SK-N-SH (cell line): Measurements from ENCODE around the gene RIPOR2. TPM values are rescaled to one million over a fixed set of nuclear protein-coding genes. Genes with fewer than 3 reads are reported as not detected.

Experiments used
- CTCF ChIA-PET: fragments of 300-600, 350-600 bp; formaldehyde crosslinking; extraction: SDS; loops from one replicate; lab custom pipeline; 2021; lab: Yijun Ruan, JAX
- POLR2A ChIA-PET: fragments of 350-600 bp; sonication (Branson Sonifier 250); formaldehyde crosslinking; extraction: SDS; loops from one replicate; lab custom pipeline; 2020; ENCODE audit warnings: antibody characterized with exemption, inconsistent platforms; lab: Yijun Ruan, JAX
- DNase-seq: peaks from one replicate; pipeline ENCODE4 v3.0.0; 2012
- H2AFZ ChIP-seq: fragments of 200-600 bp; sonication (generic); 2 replicates; pipeline ENCODE4 v1.8.1; 2016; ENCODE audit warnings: antibody characterized with exemption, mild to moderate bottlenecking, low read depth
- H3F3A ChIP-seq: fragments of 200-600 bp; sonication (generic); replicated peaks from 2 replicates; pipeline ENCODE3; 2016; ENCODE audit warnings: antibody characterized with exemption, mild to moderate bottlenecking; ENCODE audit not compliant: insufficient read depth
- H3K27ac ChIP-seq, 2 experiments: fragments of 200-500 bp in 1 of 2; fragments of 200-600 bp in 1 of 2; sonication (Bioruptor generic) in 1 of 2; sonication (generic), shearing (Covaris generic) in 1 of 2; 2 replicates each; pipeline versions ENCODE4 v1.5.1 to v1.6.1; 2014 to 2016; ENCODE audit warnings: low read depth in 2 of 2, inconsistent platforms in 1 of 2, low read length in 1 of 2, mild to moderate bottlenecking in 1 of 2, mixed read lengths in 1 of 2
- H3K27me3 ChIP-seq: fragments of 200-600 bp; sonication (generic), shearing (Covaris generic); 2 replicates; pipeline ENCODE4 v1.6.1; 2016; ENCODE audit warnings: mixed run types; ENCODE audit not compliant: insufficient read depth
- H3K36me3 ChIP-seq, 2 experiments: fragments of 200-500 bp in 1 of 2; fragments of 200-600 bp in 1 of 2; sonication (Bioruptor generic) in 1 of 2; sonication (generic) in 1 of 2; replicated peaks in 1 of 2; 2 replicates each; pipeline versions ENCODE3 to v1.5.1; 2014 to 2016; ENCODE audit warnings: low read length in 1 of 2, mild to moderate bottlenecking in 1 of 2; ENCODE audit not compliant: insufficient read depth in 2 of 2, control insufficient read depth in 1 of 2
- H3K4me1 ChIP-seq, 2 experiments: fragments of 200-500 bp in 1 of 2; fragments of 200-600 bp in 1 of 2; sonication (Bioruptor generic) in 1 of 2; sonication (generic), shearing (Covaris generic) in 1 of 2; 2 replicates each; pipeline versions ENCODE4 v1.5.1 to v1.6.1; 2014 to 2016; ENCODE audit warnings: low read depth in 1 of 2, low read length in 1 of 2, mixed run types in 1 of 2; ENCODE audit not compliant: insufficient read depth in 2 of 2, control insufficient read depth in 1 of 2
- H3K4me2 ChIP-seq: fragments of 200-600 bp; sonication (generic), shearing (Covaris generic); 2 replicates; pipeline ENCODE4 v1.6.1; 2017; ENCODE audit warnings: mixed run types
- H3K4me3 ChIP-seq, 2 experiments: fragments of 200-500 bp in 1 of 2; fragments of 200-600 bp in 1 of 2; sonication (Bioruptor generic) in 1 of 2; sonication (generic), shearing (Covaris generic) in 1 of 2; 2 replicates each; pipeline versions ENCODE4 v1.5.1 to v1.8.1; 2014 to 2016; ENCODE audit warnings: low read depth in 2 of 2, inconsistent platforms in 1 of 2, low read length in 1 of 2, mild to moderate bottlenecking in 1 of 2, mixed read lengths in 1 of 2, moderate library complexity in 1 of 2
- H3K79me2 ChIP-seq: fragments of 200-600 bp; sonication (generic); 2 replicates; pipeline ENCODE4 v1.8.1; 2017; ENCODE audit warnings: mild to moderate bottlenecking; ENCODE audit not compliant: insufficient read depth
- H3K9ac ChIP-seq: fragments of 200-600 bp; sonication (generic); 2 replicates; pipeline ENCODE4 v1.6.1; 2017; ENCODE audit warnings: mixed run types
- H3K9me2 ChIP-seq: fragments of 200-600 bp; sonication (generic); 2 replicates; pipeline ENCODE4 v1.6.1; 2017; ENCODE audit warnings: mixed run types
- H3K9me3 ChIP-seq: fragments of 200-600 bp; sonication (generic); 2 replicates; pipeline ENCODE4 v1.6.1; 2017; ENCODE audit warnings: mixed run types, mild to moderate bottlenecking, moderate library complexity
- H4K20me1 ChIP-seq: fragments of 200-600 bp; sonication (generic); 2 replicates; pipeline ENCODE4 v1.6.1; 2017; ENCODE audit warnings: mild to moderate bottlenecking, mixed run types; ENCODE audit not compliant: insufficient read depth
- EP300 ChIP-seq, 2 experiments: IDR thresholded peaks; 2 replicates each; pipeline versions ENCODE4 v1.4.0 to v1.6.1; 2012; ENCODE audit warnings: borderline replicate concordance in 1 of 2, low read depth in 1 of 2, low read length in 1 of 2
- FOSL2 ChIP-seq: IDR thresholded peaks from 2 replicates; pipeline ENCODE4 v1.4.0; 2012; ENCODE audit warnings: low read depth, mild to moderate bottlenecking, moderate library complexity, borderline replicate concordance
- FOXJ3 ChIP-seq: sonication (generic); formaldehyde crosslinking; IDR thresholded peaks from 2 replicates; pipeline ENCODE4 v1.5.1; 2020; ENCODE audit warnings: mild to moderate bottlenecking, missing genetic modification reagents
- FOXM1 ChIP-seq: IDR thresholded peaks from 2 replicates; pipeline ENCODE4 v1.4.0; 2012; ENCODE audit warnings: low read depth, mild to moderate bottlenecking
- GABPA ChIP-seq: IDR thresholded peaks from 2 replicates; pipeline ENCODE4 v1.4.0; 2012; ENCODE audit warnings: low read depth, mild to moderate bottlenecking
- GATA2 ChIP-seq: sonication (generic); formaldehyde crosslinking; IDR thresholded peaks from 2 replicates; pipeline ENCODE4 v1.5.0; 2020; ENCODE audit warnings: mild to moderate bottlenecking, missing genetic modification reagents
- MXI1 ChIP-seq: IDR thresholded peaks from 2 replicates; pipeline ENCODE4 v1.6.1; 2012; ENCODE audit warnings: mild to moderate bottlenecking, low read depth, low read length, improper control_type of control experiment
- NRF1 ChIP-seq: IDR thresholded peaks from 2 replicates; pipeline ENCODE4 v1.6.1; 2012; ENCODE audit warnings: low read depth, mild to moderate bottlenecking, low read length
- POLR2AphosphoS5 ChIP-seq: IDR thresholded peaks from 2 replicates; pipeline ENCODE4 v1.6.1; 2012; ENCODE audit warnings: low read depth, low read length
- SIN3A ChIP-seq: IDR thresholded peaks from 2 replicates; pipeline ENCODE4 v1.6.1; 2012; ENCODE audit warnings: low read depth, mild to moderate bottlenecking, low read length, moderate library complexity, borderline replicate concordance
- SMC3 ChIP-seq: IDR thresholded peaks from 2 replicates; pipeline ENCODE4 v1.6.1; 2012; ENCODE audit warnings: low read depth, low read length, improper control_type of control experiment
- WGBS: methylation state at CpG from one replicate; pipeline ENCODE4 v1.1.6; 2017; ENCODE audit warnings: low lambda C conversion rate; 5-methylcytosine and 5-hydroxymethylcytosine counted together
- polyA plus RNA-seq, 3 experiments: library from polyadenylated mRNA; depleted of rRNA; stranded (reverse); fragments of >200 nt; gene quantifications; 2 replicates each; pipeline ENCODE4 v1.2.3, GENCODE V29; 2012
- TF ChIP-seq, protein P1 (sequence below): fragments of 200-600 bp; sonication (generic); IDR thresholded peaks from 2 replicates; pipeline ENCODE4 v1.6.1; 2017; ENCODE audit warnings: antibody characterized with exemption, mild to moderate bottlenecking, moderate library complexity
- TF ChIP-seq, protein P2 (sequence below): IDR thresholded peaks from 2 replicates; pipeline ENCODE4 v1.4.0; 2012; ENCODE audit warnings: low read depth
- TF ChIP-seq, protein P3 (sequence below): IDR thresholded peaks from 2 replicates; pipeline ENCODE4 v1.4.0; 2012; ENCODE audit warnings: low read depth, borderline replicate concordance
- TF ChIP-seq, protein P4 (sequence below): IDR thresholded peaks from 2 replicates; pipeline ENCODE4; 2012
- TF ChIP-seq, protein P5 (sequence below): fragments of 150-350 bp; IDR thresholded peaks from 2 replicates; pipeline ENCODE4 v1.6.1; 2016; ENCODE audit warnings: mild to moderate bottlenecking, low read depth, low read length
- TF ChIP-seq, protein P6 (sequence below): fragments of 150-350 bp; IDR thresholded peaks from 2 replicates; pipeline ENCODE4 v1.6.1; 2017; ENCODE audit warnings: antibody characterized with exemption, low read length, low read depth, borderline replicate concordance

Gene RIPOR2
- polyA plus RNA-seq, 1 of the 3 experiments (the other 2 are of a cell fraction), result 0.05 TPM

DNA sequence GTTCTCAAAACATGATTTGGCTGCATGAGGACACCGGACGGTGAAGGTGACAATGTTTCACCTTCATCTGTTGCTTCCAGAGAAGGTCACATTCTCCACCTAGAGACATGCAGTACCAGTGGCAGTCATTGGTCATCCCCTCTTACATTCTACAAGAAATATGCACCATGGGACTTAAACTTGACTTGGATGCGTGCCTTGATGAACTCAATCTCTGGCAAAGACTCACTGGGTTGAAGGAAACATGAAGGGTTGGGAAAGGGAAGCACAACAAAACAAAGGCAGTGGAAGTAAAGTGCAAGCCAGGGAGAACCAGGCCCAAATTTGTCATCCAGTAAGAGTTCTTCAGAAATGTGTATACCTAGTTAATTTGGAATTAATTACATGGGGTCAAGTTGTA is 97.7 kb downstream of the RIPOR2 start:
- Histone ChIP-seq H2AFZ (no peak overlapping the region), H3K9me3 (no peaks in the 10 kb centered on the region)
- POLR2A ChIA-PET, result no interaction called here
- TF ChIP-seq GATA2 (CRISPR knock-in tag), result no peak
- TF ChIP-seq, all 33 proteins: peak for 0
- Histone ChIP-seq H3K36me3 (no peaks in the 10 kb centered on the region), H3K27me3 (no peaks in the 10 kb centered on the region), H3K9me2 (no peaks in the 10 kb centered on the region), H3K4me3 (no peak overlapping the region), H4K20me1 (no peaks in the 10 kb centered on the region), H3K9ac (no peak overlapping the region), H3K27ac (no peak overlapping the region), H3F3A (no peaks in the 10 kb centered on the region), H3K4me1 (no peaks in the 10 kb centered on the region; a peak in 1 of 4 replicates), H3K79me2 (no peaks in the 10 kb centered on the region), H3K4me2 (no peak overlapping the region)
- CTCF ChIA-PET, result no interaction called here
- 94% methylated on average over 3 of the region's 3 CpGs for WGBS
- DNase-seq, result no peak

DNA sequence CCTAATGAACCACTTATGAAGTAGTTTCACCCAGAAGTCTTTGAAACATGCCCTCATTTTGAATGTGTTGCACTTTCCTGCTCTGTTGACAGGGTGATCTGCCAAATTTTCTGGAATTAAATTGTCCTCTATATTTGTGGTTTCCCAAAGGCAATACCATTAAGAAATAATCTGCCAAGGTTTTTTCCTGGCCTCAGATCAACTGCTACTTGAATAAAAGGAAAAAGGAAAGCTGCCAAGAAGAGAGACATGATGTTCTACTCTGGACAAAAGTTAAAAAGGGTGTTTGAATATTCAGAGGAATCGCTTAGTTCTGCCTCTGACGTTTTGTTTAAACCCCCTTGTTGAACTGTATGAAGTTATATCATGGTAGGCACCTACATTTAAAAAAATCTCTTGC is 99.7 kb downstream of the RIPOR2 start:
- Histone ChIP-seq H3K9ac (no peak overlapping the region), H3K9me2 (no peaks in the 10 kb centered on the region), H2AFZ (no peak overlapping the region), H3K4me3 (no peak overlapping the region), H3K27me3 (no peaks in the 10 kb centered on the region), H3K4me2 (no peak overlapping the region), H3K36me3 (no peaks in the 10 kb centered on the region), H3K27ac (no peak overlapping the region), H4K20me1 (no peaks in the 10 kb centered on the region), H3K9me3 (no peaks in the 10 kb centered on the region), H3K4me1 (peaks cover 0 to 12% of the 10 kb centered on the region in 2 experiments; a peak in 2 of 4 replicates), H3F3A (no peaks in the 10 kb centered on the region), H3K79me2 (no peaks in the 10 kb centered on the region)
- CTCF ChIA-PET, result no interaction called here
- TF ChIP-seq, protein P1, sequence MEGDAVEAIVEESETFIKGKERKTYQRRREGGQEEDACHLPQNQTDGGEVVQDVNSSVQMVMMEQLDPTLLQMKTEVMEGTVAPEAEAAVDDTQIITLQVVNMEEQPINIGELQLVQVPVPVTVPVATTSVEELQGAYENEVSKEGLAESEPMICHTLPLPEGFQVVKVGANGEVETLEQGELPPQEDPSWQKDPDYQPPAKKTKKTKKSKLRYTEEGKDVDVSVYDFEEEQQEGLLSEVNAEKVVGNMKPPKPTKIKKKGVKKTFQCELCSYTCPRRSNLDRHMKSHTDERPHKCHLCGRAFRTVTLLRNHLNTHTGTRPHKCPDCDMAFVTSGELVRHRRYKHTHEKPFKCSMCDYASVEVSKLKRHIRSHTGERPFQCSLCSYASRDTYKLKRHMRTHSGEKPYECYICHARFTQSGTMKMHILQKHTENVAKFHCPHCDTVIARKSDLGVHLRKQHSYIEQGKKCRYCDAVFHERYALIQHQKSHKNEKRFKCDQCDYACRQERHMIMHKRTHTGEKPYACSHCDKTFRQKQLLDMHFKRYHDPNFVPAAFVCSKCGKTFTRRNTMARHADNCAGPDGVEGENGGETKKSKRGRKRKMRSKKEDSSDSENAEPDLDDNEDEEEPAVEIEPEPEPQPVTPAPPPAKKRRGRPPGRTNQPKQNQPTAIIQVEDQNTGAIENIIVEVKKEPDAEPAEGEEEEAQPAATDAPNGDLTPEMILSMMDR, result no peak
- TF ChIP-seq FOXM1, result no peak
- TF ChIP-seq GATA2 (CRISPR knock-in tag), result no peak
- TF ChIP-seq, protein P2, sequence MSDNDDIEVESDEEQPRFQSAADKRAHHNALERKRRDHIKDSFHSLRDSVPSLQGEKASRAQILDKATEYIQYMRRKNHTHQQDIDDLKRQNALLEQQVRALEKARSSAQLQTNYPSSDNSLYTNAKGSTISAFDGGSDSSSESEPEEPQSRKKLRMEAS, result no peak
- TF ChIP-seq, protein P3, sequence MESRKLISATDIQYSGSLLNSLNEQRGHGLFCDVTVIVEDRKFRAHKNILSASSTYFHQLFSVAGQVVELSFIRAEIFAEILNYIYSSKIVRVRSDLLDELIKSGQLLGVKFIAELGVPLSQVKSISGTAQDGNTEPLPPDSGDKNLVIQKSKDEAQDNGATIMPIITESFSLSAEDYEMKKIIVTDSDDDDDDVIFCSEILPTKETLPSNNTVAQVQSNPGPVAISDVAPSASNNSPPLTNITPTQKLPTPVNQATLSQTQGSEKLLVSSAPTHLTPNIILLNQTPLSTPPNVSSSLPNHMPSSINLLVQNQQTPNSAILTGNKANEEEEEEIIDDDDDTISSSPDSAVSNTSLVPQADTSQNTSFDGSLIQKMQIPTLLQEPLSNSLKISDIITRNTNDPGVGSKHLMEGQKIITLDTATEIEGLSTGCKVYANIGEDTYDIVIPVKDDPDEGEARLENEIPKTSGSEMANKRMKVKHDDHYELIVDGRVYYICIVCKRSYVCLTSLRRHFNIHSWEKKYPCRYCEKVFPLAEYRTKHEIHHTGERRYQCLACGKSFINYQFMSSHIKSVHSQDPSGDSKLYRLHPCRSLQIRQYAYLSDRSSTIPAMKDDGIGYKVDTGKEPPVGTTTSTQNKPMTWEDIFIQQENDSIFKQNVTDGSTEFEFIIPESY, result no peak
- TF ChIP-seq EP300 (IDR thresholded peaks at IDR 0.05; ENCODE audit: borderline replicate concordance in 1 of 2, low read depth in 1 of 2, low read length in 1 of 2), result no peak
- TF ChIP-seq, protein P4, sequence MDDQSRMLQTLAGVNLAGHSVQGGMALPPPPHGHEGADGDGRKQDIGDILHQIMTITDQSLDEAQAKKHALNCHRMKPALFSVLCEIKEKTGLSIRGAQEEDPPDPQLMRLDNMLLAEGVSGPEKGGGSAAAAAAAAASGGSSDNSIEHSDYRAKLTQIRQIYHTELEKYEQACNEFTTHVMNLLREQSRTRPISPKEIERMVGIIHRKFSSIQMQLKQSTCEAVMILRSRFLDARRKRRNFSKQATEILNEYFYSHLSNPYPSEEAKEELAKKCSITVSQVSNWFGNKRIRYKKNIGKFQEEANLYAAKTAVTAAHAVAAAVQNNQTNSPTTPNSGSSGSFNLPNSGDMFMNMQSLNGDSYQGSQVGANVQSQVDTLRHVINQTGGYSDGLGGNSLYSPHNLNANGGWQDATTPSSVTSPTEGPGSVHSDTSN, result no peak
- TF ChIP-seq MXI1, result no peak
- no peak for TF ChIP-seq NRF1
- no peak for TF ChIP-seq GABPA
- TF ChIP-seq, protein P5, sequence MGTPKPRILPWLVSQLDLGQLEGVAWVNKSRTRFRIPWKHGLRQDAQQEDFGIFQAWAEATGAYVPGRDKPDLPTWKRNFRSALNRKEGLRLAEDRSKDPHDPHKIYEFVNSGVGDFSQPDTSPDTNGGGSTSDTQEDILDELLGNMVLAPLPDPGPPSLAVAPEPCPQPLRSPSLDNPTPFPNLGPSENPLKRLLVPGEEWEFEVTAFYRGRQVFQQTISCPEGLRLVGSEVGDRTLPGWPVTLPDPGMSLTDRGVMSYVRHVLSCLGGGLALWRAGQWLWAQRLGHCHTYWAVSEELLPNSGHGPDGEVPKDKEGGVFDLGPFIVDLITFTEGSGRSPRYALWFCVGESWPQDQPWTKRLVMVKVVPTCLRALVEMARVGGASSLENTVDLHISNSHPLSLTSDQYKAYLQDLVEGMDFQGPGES, result no peak
- TF ChIP-seq, protein P6, sequence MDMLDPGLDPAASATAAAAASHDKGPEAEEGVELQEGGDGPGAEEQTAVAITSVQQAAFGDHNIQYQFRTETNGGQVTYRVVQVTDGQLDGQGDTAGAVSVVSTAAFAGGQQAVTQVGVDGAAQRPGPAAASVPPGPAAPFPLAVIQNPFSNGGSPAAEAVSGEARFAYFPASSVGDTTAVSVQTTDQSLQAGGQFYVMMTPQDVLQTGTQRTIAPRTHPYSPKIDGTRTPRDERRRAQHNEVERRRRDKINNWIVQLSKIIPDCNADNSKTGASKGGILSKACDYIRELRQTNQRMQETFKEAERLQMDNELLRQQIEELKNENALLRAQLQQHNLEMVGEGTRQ, result no peak
- TF ChIP-seq FOXJ3 (CRISPR knock-in tag), result no peak
- TF ChIP-seq POLR2AphosphoS5, result no peak
- TF ChIP-seq FOSL2, result no peak
- TF ChIP-seq SIN3A, result no peak
- no peak for TF ChIP-seq SMC3
- POLR2A ChIA-PET, result no interaction called here
- DNase-seq, result no peak
- 67% methylated on average over 2 of the region's 2 CpGs for WGBS
